DOHH2 (cell line): ENCODE measurements around the gene SCRN2.

ENCODE experiments used
- EZH2phosphoT487 ChIP-seq: fragments of 200-600 bp; sonication (generic); IDR thresholded peaks from 2 replicates; pipeline ENCODE4 v1.6.1; 2017; ENCODE audit warnings: borderline replicate concordance, mild to moderate bottlenecking, antibody characterized with exemption, low read length, moderate library complexity, mixed read lengths
- TF ChIP-seq, protein P1 (sequence below): fragments of 200-600 bp; sonication (generic); IDR thresholded peaks from one replicate; pipeline ENCODE4 v1.5.1; 2014; ENCODE audit warnings: antibody characterized with exemption, mild to moderate bottlenecking, low read depth, low read length; ENCODE audit not compliant: poor library complexity, severe bottlenecking

- TF ChIP-seq, protein P1, sequence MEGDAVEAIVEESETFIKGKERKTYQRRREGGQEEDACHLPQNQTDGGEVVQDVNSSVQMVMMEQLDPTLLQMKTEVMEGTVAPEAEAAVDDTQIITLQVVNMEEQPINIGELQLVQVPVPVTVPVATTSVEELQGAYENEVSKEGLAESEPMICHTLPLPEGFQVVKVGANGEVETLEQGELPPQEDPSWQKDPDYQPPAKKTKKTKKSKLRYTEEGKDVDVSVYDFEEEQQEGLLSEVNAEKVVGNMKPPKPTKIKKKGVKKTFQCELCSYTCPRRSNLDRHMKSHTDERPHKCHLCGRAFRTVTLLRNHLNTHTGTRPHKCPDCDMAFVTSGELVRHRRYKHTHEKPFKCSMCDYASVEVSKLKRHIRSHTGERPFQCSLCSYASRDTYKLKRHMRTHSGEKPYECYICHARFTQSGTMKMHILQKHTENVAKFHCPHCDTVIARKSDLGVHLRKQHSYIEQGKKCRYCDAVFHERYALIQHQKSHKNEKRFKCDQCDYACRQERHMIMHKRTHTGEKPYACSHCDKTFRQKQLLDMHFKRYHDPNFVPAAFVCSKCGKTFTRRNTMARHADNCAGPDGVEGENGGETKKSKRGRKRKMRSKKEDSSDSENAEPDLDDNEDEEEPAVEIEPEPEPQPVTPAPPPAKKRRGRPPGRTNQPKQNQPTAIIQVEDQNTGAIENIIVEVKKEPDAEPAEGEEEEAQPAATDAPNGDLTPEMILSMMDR: no peak
- peak; percentile 80; the same call in 1 of the 2 replicates for TF ChIP-seq EZH2phosphoT487
These were observed 9.9 kb upstream of the SCRN2 start, which contains the start of gene SP6 for GRCh38 chr17:47850692-47851573.
